ENCODE data around the gene ECEL1. TPM values are rescaled to one million over a fixed set of nuclear protein-coding genes. Genes with fewer than 3 reads are reported as not detected.

The ECEL1 gene
- total RNA-seq, 1 experiment from 2014 or later: not detected

- H3K27me3 ChIP-seq (ENCODE audit: low read length): no peaks in the 10 kb centered on the region
- DNase-seq: no peak
- H3K9me3 ChIP-seq (ENCODE audit: low read length): no peaks in the 10 kb centered on the region
Observed at GRCh38 chr2:232479341-232480200, 8.1 kb downstream of the ECEL1 start.

GRCh38 chr2:232478571-232479340 lies 8.9 kb downstream of the ECEL1 start:
- no peak overlapping the region for H3K4me3 ChIP-seq (ENCODE audit: low read length)
- H3K9me3 ChIP-seq (ENCODE audit: low read length): no peaks in the 10 kb centered on the region
- H3K4me2 ChIP-seq (ENCODE audit: low read depth, low read length, poor library complexity, severe bottlenecking): no peak overlapping the region
- H3K27ac ChIP-seq (ENCODE audit: low read length): no peak overlapping the region
- H3K9ac ChIP-seq (ENCODE audit: low read length): no peak overlapping the region
- no peak overlapping the region for H2AFZ ChIP-seq (ENCODE audit: low read length)
- H4K20me1 ChIP-seq (ENCODE audit: insufficient read depth, low read depth, low read length): no peaks in the 10 kb centered on the region
- no peaks in the 10 kb centered on the region for H3K79me2 ChIP-seq (ENCODE audit: low read length)
- no peaks in the 10 kb centered on the region for H3K27me3 ChIP-seq (ENCODE audit: low read length)
- no peaks in the 10 kb centered on the region for H3K9me2 ChIP-seq (replicated peaks; ENCODE audit: insufficient read depth, low read length)
- no peaks in the 10 kb centered on the region for H3K36me3 ChIP-seq (ENCODE audit: insufficient read depth, low read length)
- no peak for DNase-seq
- H3K4me1 ChIP-seq (ENCODE audit: low read length): no peaks in the 10 kb centered on the region

More at GRCh38 chr2:232479341-232480200, 8.1 kb downstream of the ECEL1 start:
- Histone ChIP-seq H2AFZ (ENCODE audit: low read length) (no peak overlapping the region), H3K9me2 (replicated peaks; ENCODE audit: insufficient read depth, low read length) (no peaks in the 10 kb centered on the region), H3K27ac (ENCODE audit: low read length) (no peak overlapping the region), H4K20me1 (ENCODE audit: insufficient read depth, low read depth, low read length) (no peaks in the 10 kb centered on the region), H3K9ac (ENCODE audit: low read length) (no peak overlapping the region), H3K4me2 (ENCODE audit: low read depth, low read length, poor library complexity, severe bottlenecking) (no peak overlapping the region), H3K4me3 (ENCODE audit: low read length) (no peak overlapping the region), H3K36me3 (ENCODE audit: insufficient read depth, low read length) (no peaks in the 10 kb centered on the region), H3K4me1 (ENCODE audit: low read length) (no peaks in the 10 kb centered on the region), H3K79me2 (ENCODE audit: low read length) (no peaks in the 10 kb centered on the region)

GRCh38 chr2:232477751-232478510 lies 9.7 kb downstream of the ECEL1 start:
- H4K20me1 ChIP-seq (ENCODE audit: insufficient read depth, low read depth, low read length): no peaks in the 10 kb centered on the region
- H3K27ac ChIP-seq (ENCODE audit: low read length): no peak overlapping the region
- H3K9ac ChIP-seq (ENCODE audit: low read length): no peak overlapping the region
- no peaks in the 10 kb centered on the region for H3K9me2 ChIP-seq (replicated peaks; ENCODE audit: insufficient read depth, low read length)
- H3K4me1 ChIP-seq (ENCODE audit: low read length): no peaks in the 10 kb centered on the region
- no peak overlapping the region for H2AFZ ChIP-seq (ENCODE audit: low read length)
- no peaks in the 10 kb centered on the region for H3K79me2 ChIP-seq (ENCODE audit: low read length)
- no peaks in the 10 kb centered on the region for H3K27me3 ChIP-seq (ENCODE audit: low read length)
- no peak for DNase-seq
- no peaks in the 10 kb centered on the region for H3K36me3 ChIP-seq (ENCODE audit: insufficient read depth, low read length)
- H3K9me3 ChIP-seq (ENCODE audit: low read length): no peaks in the 10 kb centered on the region
- no peak overlapping the region for H3K4me3 ChIP-seq (ENCODE audit: low read length)
- H3K4me2 ChIP-seq (ENCODE audit: low read depth, low read length, poor library complexity, severe bottlenecking): no peak overlapping the region

GRCh38 chr2:232476791-232477190 lies 10.8 kb downstream of the ECEL1 start:
- Histone ChIP-seq H3K9me2 (replicated peaks; ENCODE audit: insufficient read depth, low read length) (no peaks in the 10 kb centered on the region), H3K9me3 (ENCODE audit: low read length) (no peaks in the 10 kb centered on the region), H4K20me1 (ENCODE audit: insufficient read depth, low read depth, low read length) (no peaks in the 10 kb centered on the region), H3K4me1 (ENCODE audit: low read length) (no peaks in the 10 kb centered on the region), H3K4me2 (ENCODE audit: low read depth, low read length, poor library complexity, severe bottlenecking) (no peak overlapping the region), H3K27ac (ENCODE audit: low read length) (no peak overlapping the region), H2AFZ (ENCODE audit: low read length) (no peak overlapping the region), H3K4me3 (ENCODE audit: low read length) (no peak overlapping the region), H3K79me2 (ENCODE audit: low read length) (no peaks in the 10 kb centered on the region), H3K27me3 (ENCODE audit: low read length) (no peaks in the 10 kb centered on the region), H3K9ac (ENCODE audit: low read length) (no peak overlapping the region), H3K36me3 (ENCODE audit: insufficient read depth, low read length) (no peaks in the 10 kb centered on the region)
- DNase-seq: no peak

GRCh38 chr2:232476045-232476444 lies 11.6 kb downstream of the ECEL1 start:
- Histone ChIP-seq H3K4me1 (ENCODE audit: low read length) (no peaks in the 10 kb centered on the region), H3K4me3 (ENCODE audit: low read length) (no peak overlapping the region), H3K27ac (ENCODE audit: low read length) (no peak overlapping the region), H3K27me3 (ENCODE audit: low read length) (no peaks in the 10 kb centered on the region), H3K9me3 (ENCODE audit: low read length) (no peaks in the 10 kb centered on the region), H2AFZ (ENCODE audit: low read length) (no peak overlapping the region), H3K9ac (ENCODE audit: low read length) (no peak overlapping the region), H3K36me3 (ENCODE audit: insufficient read depth, low read length) (no peaks in the 10 kb centered on the region), H3K9me2 (replicated peaks; ENCODE audit: insufficient read depth, low read length) (no peaks in the 10 kb centered on the region), H4K20me1 (ENCODE audit: insufficient read depth, low read depth, low read length) (no peaks in the 10 kb centered on the region), H3K4me2 (ENCODE audit: low read depth, low read length, poor library complexity, severe bottlenecking) (no peak overlapping the region), H3K79me2 (ENCODE audit: low read length) (no peaks in the 10 kb centered on the region)
- no peak for DNase-seq

- no peak overlapping the region for H3K4me3 ChIP-seq (ENCODE audit: low read length)
- no peaks in the 10 kb centered on the region for H4K20me1 ChIP-seq (ENCODE audit: insufficient read depth, low read depth, low read length)
- H3K9ac ChIP-seq (ENCODE audit: low read length): no peak overlapping the region
- H3K36me3 ChIP-seq (ENCODE audit: insufficient read depth, low read length): no peaks in the 10 kb centered on the region
- H3K4me2 ChIP-seq (ENCODE audit: low read depth, low read length, poor library complexity, severe bottlenecking): no peak overlapping the region
- no peak overlapping the region for H2AFZ ChIP-seq (ENCODE audit: low read length)
- H3K27ac ChIP-seq (ENCODE audit: low read length): no peak overlapping the region
- DNase-seq: no peak
- no peaks in the 10 kb centered on the region for H3K79me2 ChIP-seq (ENCODE audit: low read length)
- H3K9me3 ChIP-seq (ENCODE audit: low read length): no peaks in the 10 kb centered on the region
- H3K27me3 ChIP-seq (ENCODE audit: low read length): no peaks in the 10 kb centered on the region
- no peaks in the 10 kb centered on the region for H3K4me1 ChIP-seq (ENCODE audit: low read length)
- no peaks in the 10 kb centered on the region for H3K9me2 ChIP-seq (replicated peaks; ENCODE audit: insufficient read depth, low read length)
Observed at GRCh38 chr2:232473467-232473890, 14.2 kb downstream of the ECEL1 start.

- no peak for DNase-seq
- Histone ChIP-seq H3K9ac (ENCODE audit: low read length) (no peak overlapping the region), H4K20me1 (ENCODE audit: insufficient read depth, low read depth, low read length) (no peaks in the 10 kb centered on the region), H3K27ac (ENCODE audit: low read length) (no peak overlapping the region), H3K4me3 (ENCODE audit: low read length) (no peak overlapping the region), H3K4me1 (ENCODE audit: low read length) (peaks cover 5% of the 10 kb centered on the region), H3K9me2 (replicated peaks; ENCODE audit: insufficient read depth, low read length) (no peaks in the 10 kb centered on the region), H3K79me2 (ENCODE audit: low read length) (no peaks in the 10 kb centered on the region), H3K27me3 (ENCODE audit: low read length) (no peaks in the 10 kb centered on the region), H2AFZ (ENCODE audit: low read length) (no peak overlapping the region), H3K9me3 (ENCODE audit: low read length) (no peaks in the 10 kb centered on the region), H3K36me3 (ENCODE audit: insufficient read depth, low read length) (no peaks in the 10 kb centered on the region), H3K4me2 (ENCODE audit: low read depth, low read length, poor library complexity, severe bottlenecking) (no peak overlapping the region)
Observed at GRCh38 chr2:232466221-232466620, 21.4 kb downstream of the ECEL1 start.

- Histone ChIP-seq H3K27me3 (ENCODE audit: low read length) (no peaks in the 10 kb centered on the region), H3K4me3 (ENCODE audit: low read length) (no peak overlapping the region), H3K27ac (ENCODE audit: low read length) (no peak overlapping the region), H3K79me2 (ENCODE audit: low read length) (no peaks in the 10 kb centered on the region), H3K9ac (ENCODE audit: low read length) (no peak overlapping the region), H4K20me1 (ENCODE audit: insufficient read depth, low read depth, low read length) (no peaks in the 10 kb centered on the region), H3K4me2 (ENCODE audit: low read depth, low read length, poor library complexity, severe bottlenecking) (no peak overlapping the region), H3K36me3 (ENCODE audit: insufficient read depth, low read length) (no peaks in the 10 kb centered on the region), H3K4me1 (ENCODE audit: low read length) (peaks cover 5% of the 10 kb centered on the region), H3K9me3 (ENCODE audit: low read length) (no peaks in the 10 kb centered on the region), H2AFZ (ENCODE audit: low read length) (no peak overlapping the region), H3K9me2 (replicated peaks; ENCODE audit: insufficient read depth, low read length) (no peaks in the 10 kb centered on the region)
- no peak for DNase-seq
Observed at GRCh38 chr2:232465061-232465460, 22.6 kb downstream of the ECEL1 start.

Data from Karpas-422 (cell line).